IMR-90 (cell line): Measurements from ENCODE around the gene VPS8. TPM values are rescaled to one million over a fixed set of nuclear protein-coding genes. Genes with fewer than 3 reads are reported as not detected.

Experiments used
- ATAC-seq: fragments of 200-7000 bp; cut with Tn5 transposase; 2 replicates; pipeline ENCODE4 v1.9.1; 2020; ENCODE audit warnings: low read depth, mild to moderate bottlenecking, moderate library complexity
- BruUV-seq: library from RNA; stranded (reverse); fragments of 400-500 nt; replicated peaks from 2 replicates; lab custom pipeline; 2021; lab: Mats Ljungman, UMichigan
- CTCF ChIA-PET: fragments of 300-600 bp; formaldehyde crosslinking; extraction: SDS; loops from one replicate; lab custom pipeline; 2021; ENCODE audit warnings: antibody characterized with exemption; lab: Yijun Ruan, JAX
- POLR2A ChIA-PET: fragments of 300-600 bp; sonication (Branson Sonifier 250); formaldehyde crosslinking; loops from one replicate; lab custom pipeline; 2022; ENCODE audit warnings: antibody characterized with exemption; ENCODE audit not compliant: unreplicated experiment; lab: Charles Lee
- DNase-seq: peaks from one replicate; pipeline ENCODE4 v3.0.0; 2013
- H2AFZ ChIP-seq: replicated peaks from 2 replicates; pipeline ENCODE3; 2013; ENCODE audit warnings: low read length, mild to moderate bottlenecking; ENCODE audit not compliant: poor library complexity
- H2AK5ac ChIP-seq: 2 replicates; pipeline ENCODE4 v1.6.1; 2013; ENCODE audit warnings: low read depth, low read length, inconsistent platforms
- H2AK9ac ChIP-seq: replicated peaks from 2 replicates; pipeline ENCODE3; 2013; ENCODE audit warnings: mild to moderate bottlenecking, low read depth, low read length, moderate library complexity; ENCODE audit not compliant: poor library complexity
- H2BK120ac ChIP-seq: 2 replicates; pipeline ENCODE4 v1.6.1; 2013; ENCODE audit warnings: low read depth, low read length, inconsistent platforms
- H2BK15ac ChIP-seq: 3 replicates; pipeline ENCODE4 v1.6.1; 2013; ENCODE audit warnings: low read depth, low read length, inconsistent platforms
- H2BK20ac ChIP-seq: 2 replicates; pipeline ENCODE4 v1.6.1; 2013; ENCODE audit warnings: low read depth, mild to moderate bottlenecking, inconsistent platforms, low read length, moderate library complexity
- H2BK5ac ChIP-seq: 2 replicates; pipeline ENCODE4 v1.6.1; 2013; ENCODE audit warnings: mild to moderate bottlenecking, low read depth, low read length, inconsistent platforms; ENCODE audit not compliant: poor library complexity, severe bottlenecking
- H3K14ac ChIP-seq: replicated peaks from 2 replicates; pipeline ENCODE4 v1.6.1; 2013; ENCODE audit warnings: low read depth, low read length, inconsistent platforms
- H3K18ac ChIP-seq: 2 replicates; pipeline ENCODE4 v1.6.1; 2013; ENCODE audit warnings: low read depth, low read length, control low read depth
- H3K23ac ChIP-seq: 2 replicates; pipeline ENCODE4 v1.6.1; 2013; ENCODE audit warnings: low read depth, low read length, inconsistent platforms
- H3K27ac ChIP-seq: 2 replicates; pipeline ENCODE4 v1.5.1; 2013; ENCODE audit warnings: mild to moderate bottlenecking, control low read depth, low read length; ENCODE audit not compliant: insufficient read depth
- H3K27me3 ChIP-seq: 2 replicates; pipeline ENCODE4 v1.6.1; 2013; ENCODE audit warnings: low read length; ENCODE audit not compliant: control insufficient read depth, insufficient read depth
- H3K36me3 ChIP-seq: 2 replicates; pipeline ENCODE4 v1.6.1; 2013; ENCODE audit warnings: low read length, mixed read lengths; ENCODE audit not compliant: control insufficient read depth, insufficient read depth
- H3K4ac ChIP-seq: 2 replicates; pipeline ENCODE4 v1.6.1; 2013; ENCODE audit warnings: low read depth, low read length, inconsistent platforms
- H3K4me1 ChIP-seq: 2 replicates; pipeline ENCODE4 v1.6.1; 2013; ENCODE audit warnings: low read length, mixed read lengths; ENCODE audit not compliant: control insufficient read depth, insufficient read depth
- H3K4me2 ChIP-seq: 2 replicates; pipeline ENCODE4 v1.6.1; 2013; ENCODE audit warnings: low read depth, mild to moderate bottlenecking, control low read depth, low read length, moderate library complexity
- H3K4me3 ChIP-seq: 2 replicates; pipeline ENCODE4 v1.5.1; 2013; ENCODE audit warnings: low read depth, mild to moderate bottlenecking, control low read depth, low read length, moderate library complexity; ENCODE audit not compliant: insufficient read depth
- H3K56ac ChIP-seq: 2 replicates; pipeline ENCODE4 v1.6.1; 2013; ENCODE audit warnings: low read length, inconsistent platforms; ENCODE audit not compliant: insufficient read depth; ENCODE audit errors: extremely low read depth
- H3K79me1 ChIP-seq, 2 experiments: 2 replicates each; pipeline ENCODE4 v1.6.1; 2013; ENCODE audit warnings: low read length in 2 of 2, inconsistent platforms in 1 of 2, low read depth in 1 of 2
- H3K9ac ChIP-seq: 2 replicates; pipeline ENCODE4 v1.6.1; 2013; ENCODE audit warnings: low read depth, low read length, control low read depth
- H3K9me1 ChIP-seq: 2 replicates; pipeline ENCODE4 v1.6.1; 2013; ENCODE audit warnings: low read length, inconsistent platforms; ENCODE audit not compliant: insufficient read depth
- H3K9me3 ChIP-seq: 2 replicates; pipeline ENCODE4 v1.6.1; 2013; ENCODE audit warnings: low read length; ENCODE audit not compliant: control insufficient read depth, insufficient read depth
- H4K20me1 ChIP-seq: 2 replicates; pipeline ENCODE4 v1.6.1; 2013; ENCODE audit warnings: low read length, inconsistent platforms; ENCODE audit not compliant: insufficient read depth
- H4K5ac ChIP-seq: 2 replicates; pipeline ENCODE4 v1.6.1; 2013; ENCODE audit warnings: mild to moderate bottlenecking, low read depth, low read length, control low read depth
- H4K8ac ChIP-seq, 2 experiments: 2 replicates each; pipeline ENCODE4 v1.6.1; 2013; ENCODE audit warnings: low read depth in 2 of 2, low read length in 2 of 2, control low read depth in 1 of 2, inconsistent platforms in 1 of 2
- H4K91ac ChIP-seq: 2 replicates; pipeline ENCODE4 v1.6.1; 2013; ENCODE audit warnings: low read depth, low read length, inconsistent platforms; ENCODE audit not compliant: insufficient read depth
- BHLHE40 ChIP-seq: fragments of 150-350 bp; IDR thresholded peaks from 2 replicates; pipeline ENCODE4 v1.6.1; 2016; ENCODE audit warnings: mild to moderate bottlenecking, low read depth, low read length
- CEBPB ChIP-seq: IDR thresholded peaks from 2 replicates; pipeline ENCODE4 v1.6.1; 2012; ENCODE audit warnings: low read depth, low read length, improper control_type of control experiment
- CHD1 ChIP-seq: IDR thresholded peaks from 2 replicates; pipeline ENCODE4 v1.6.1; 2012; ENCODE audit warnings: low read depth, low read length, improper control_type of control experiment
- MAFK ChIP-seq: IDR thresholded peaks from 2 replicates; pipeline ENCODE4 v1.6.1; 2012; ENCODE audit warnings: low read depth, low read length, improper control_type of control experiment
- MXI1 ChIP-seq: IDR thresholded peaks from 2 replicates; pipeline ENCODE4 v1.6.1; 2012; ENCODE audit warnings: low read depth, mild to moderate bottlenecking, low read length, moderate library complexity, borderline replicate concordance
- NFE2L2 ChIP-seq: fragments of 150-350 bp; IDR thresholded peaks from 2 replicates; pipeline ENCODE4 v1.6.1; 2016; ENCODE audit warnings: low read depth, mild to moderate bottlenecking, low read length
- POLR2A ChIP-seq: IDR thresholded peaks from 2 replicates; pipeline ENCODE4 v1.6.1; 2012; ENCODE audit warnings: mild to moderate bottlenecking, low read depth, low read length
- RAD21 ChIP-seq: IDR thresholded peaks from 2 replicates; pipeline ENCODE4 v1.6.1; 2012; ENCODE audit warnings: low read length, improper control_type of control experiment
- RCOR1 ChIP-seq: IDR thresholded peaks from 2 replicates; pipeline ENCODE4 v1.6.1; 2012; ENCODE audit warnings: mild to moderate bottlenecking, low read length, improper control_type of control experiment; ENCODE audit not compliant: insufficient replicate concordance
- RFX5 ChIP-seq: IDR thresholded peaks from 2 replicates; pipeline ENCODE4 v1.8.0; 2012; ENCODE audit warnings: low read depth, mild to moderate bottlenecking, low read length, moderate library complexity
- SMC3 ChIP-seq: fragments of 150-350 bp; IDR thresholded peaks from 2 replicates; pipeline ENCODE4 v1.6.1; 2016; ENCODE audit warnings: low read depth, mild to moderate bottlenecking, antibody characterized with exemption, low read length, moderate library complexity
- WGBS, 2 experiments: methylation state at CpG; one replicate each; pipeline versions ENCODE4 v1.1.5 to v1.1.7; 2013; ENCODE audit warnings: missing lambda C conversion rate in 2 of 2; ENCODE audit not compliant: insufficient read length in 1 of 2; ENCODE audit errors: extremely low coverage in 2 of 2; 5-methylcytosine and 5-hydroxymethylcytosine counted together
- dilution Hi-C: fragments of 300-500 bp; cut with HindIII; formaldehyde crosslinking; loops from one replicate; pipeline ENCODE4 v1.14.3; 2018; ENCODE audit warnings: low sequenced_read_pairs; ENCODE audit not compliant: unreplicated experiment
- in situ Hi-C: fragments of 300-500 bp; cut with MboI; formaldehyde crosslinking; loops from 3 replicates; pipeline ENCODE4 v1.14.3; 2019; ENCODE audit warnings: low sequenced_read_pairs, inconsistent platforms, mixed read lengths
- intact Hi-C: fragments of 100-400 bp; cut with micrococcal nuclease; formaldehyde crosslinking; loops from 2 replicates; pipeline ENCODE4 v1.10.0; 2022
- polyA plus RNA-seq, 3 experiments: library from polyadenylated mRNA; depleted of rRNA; stranded (reverse); fragments of >200 nt; gene quantifications; 2 replicates each; pipeline ENCODE4 v1.2.3, GENCODE V29; 2012; ENCODE audit warnings: low replicate concordance in 1 of 3
- total RNA-seq: library from RNA; depleted of rRNA; stranded (reverse); fragments of >200 nt; gene quantifications from 2 replicates; pipeline ENCODE4 v1.2.3, GENCODE V29; 2012
- TF ChIP-seq, protein P1 (sequence below): fragments of 150-350 bp; IDR thresholded peaks from 2 replicates; pipeline ENCODE4 v1.6.1; 2016; ENCODE audit warnings: low read depth, mild to moderate bottlenecking, low read length, moderate library complexity, borderline replicate concordance
- TF ChIP-seq, protein P2 (sequence below): fragments of 150-350 bp; IDR thresholded peaks from 2 replicates; pipeline ENCODE4 v1.6.1; 2017; ENCODE audit warnings: mild to moderate bottlenecking, antibody characterized with exemption, low read length, low read depth
- TF ChIP-seq, protein P3 (sequence below): conservative IDR thresholded peaks from 2 replicates; pipeline ENCODE4 v1.5.1; 2012; ENCODE audit warnings: mild to moderate bottlenecking, low read depth, low read length, improper control_type of control experiment

Gene VPS8
- total and polyA plus RNA-seq, 2 of the 4 experiments (the other 2 are of a cell fraction), result 14.0 to 56.1 TPM

DNA sequence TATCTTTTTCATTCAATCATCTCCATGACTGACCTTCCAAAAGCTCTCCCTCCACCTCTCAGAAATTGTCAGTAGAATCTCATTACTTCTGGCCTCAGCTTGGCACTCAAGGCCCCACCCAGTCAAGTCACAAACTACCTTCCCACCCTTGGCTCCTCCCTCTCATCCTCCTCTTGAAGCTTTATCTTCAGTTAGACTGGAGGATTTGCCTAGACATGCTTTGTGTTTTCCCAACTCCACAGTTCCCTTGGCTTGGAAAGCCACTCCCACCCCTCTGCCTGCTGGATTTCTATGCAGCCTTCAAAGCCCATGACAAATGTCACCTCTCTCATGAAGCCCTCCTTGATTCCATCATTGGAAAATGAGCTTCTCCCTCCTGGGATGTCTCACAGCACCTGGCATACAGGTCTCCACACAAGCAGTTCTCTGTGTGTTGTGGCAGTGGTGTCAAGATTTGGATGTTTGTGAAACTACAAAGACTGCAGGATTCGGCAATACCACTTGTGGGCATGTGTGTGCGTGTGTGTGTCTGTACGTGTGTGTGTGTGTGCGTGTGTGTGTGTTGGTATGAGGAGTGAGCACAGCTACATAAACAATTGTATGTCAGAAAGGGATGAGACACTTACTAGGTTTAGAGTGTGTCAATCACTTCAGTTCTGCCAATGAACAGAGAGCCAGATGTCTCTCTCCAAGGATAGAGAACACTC, 45.3 kb upstream of the VPS8 start:
- 50% methylated on average over 1 of the region's 4 CpGs; no CpG with 5 or more reads in 1 of the 2 experiments for WGBS, 2 experiments
- dilution Hi-C loops, result no loop called here
- Histone ChIP-seq H3K23ac (peak overlapping the region; percentile 2; the same call in 1 of the 2 replicates), H2BK20ac (peak overlapping the region; percentile 75; the same call in 1 of the 2 replicates), H3K9ac (no peak overlapping the region), H3K9me3 (no peaks in the 10 kb centered on the region), H4K91ac (peak overlapping the region; percentile 26; the same call in 1 of the 2 replicates), H3K56ac (no peak overlapping the region), H4K8ac (peak overlapping the region in 1 of 2 experiments; percentile 71; a peak in 3 of 4 replicates), H3K4me1 (peaks cover 28% of the 10 kb centered on the region), H3K18ac (peak overlapping the region; percentile 46), H2AFZ (peak overlapping the region; percentile 16), H3K14ac (peak overlapping the region; percentile 10), H3K9me1 (peaks cover 14% of the 10 kb centered on the region), H3K4me3 (no peak overlapping the region), H3K4me2 (no peak overlapping the region), H2AK5ac (peak overlapping the region; percentile 46; the same call in 1 of the 2 replicates), H3K36me3 (no peaks in the 10 kb centered on the region), H3K79me1 (no peaks in the 10 kb centered on the region), H2BK15ac (peak overlapping the region; percentile 64; the same call in 2 of the 3 replicates), H3K4ac (peak overlapping the region; percentile 47), H4K20me1 (no peaks in the 10 kb centered on the region), H3K27me3 (no peaks in the 10 kb centered on the region), H2AK9ac (peak overlapping the region; percentile 18), H2BK120ac (peak overlapping the region; percentile 59), H2BK5ac (peak overlapping the region; percentile 14), H4K5ac (peak overlapping the region; percentile 11; the same call in 1 of the 2 replicates), H3K27ac (peak overlapping the region; percentile 6; the same call in 1 of the 2 replicates)
- BruUV-seq, result no TSS peak
- ChIA-PET POLR2A (no interaction called here), CTCF (interaction anchor here (1.8 kb wide), 1 partner anchor 205 kb away, joined by 6 read pairs; the partner anchor contains the start of gene EPHB3)
- DNase-seq (peak; percentile 76), ATAC-seq (peak; percentile 47)
- intact Hi-C loops, result no loop called here
- in situ Hi-C loops, result no loop called here
- TF ChIP-seq, protein P1, sequence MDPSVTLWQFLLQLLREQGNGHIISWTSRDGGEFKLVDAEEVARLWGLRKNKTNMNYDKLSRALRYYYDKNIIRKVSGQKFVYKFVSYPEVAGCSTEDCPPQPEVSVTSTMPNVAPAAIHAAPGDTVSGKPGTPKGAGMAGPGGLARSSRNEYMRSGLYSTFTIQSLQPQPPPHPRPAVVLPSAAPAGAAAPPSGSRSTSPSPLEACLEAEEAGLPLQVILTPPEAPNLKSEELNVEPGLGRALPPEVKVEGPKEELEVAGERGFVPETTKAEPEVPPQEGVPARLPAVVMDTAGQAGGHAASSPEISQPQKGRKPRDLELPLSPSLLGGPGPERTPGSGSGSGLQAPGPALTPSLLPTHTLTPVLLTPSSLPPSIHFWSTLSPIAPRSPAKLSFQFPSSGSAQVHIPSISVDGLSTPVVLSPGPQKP, result no peak
- TF ChIP-seq, protein P2, sequence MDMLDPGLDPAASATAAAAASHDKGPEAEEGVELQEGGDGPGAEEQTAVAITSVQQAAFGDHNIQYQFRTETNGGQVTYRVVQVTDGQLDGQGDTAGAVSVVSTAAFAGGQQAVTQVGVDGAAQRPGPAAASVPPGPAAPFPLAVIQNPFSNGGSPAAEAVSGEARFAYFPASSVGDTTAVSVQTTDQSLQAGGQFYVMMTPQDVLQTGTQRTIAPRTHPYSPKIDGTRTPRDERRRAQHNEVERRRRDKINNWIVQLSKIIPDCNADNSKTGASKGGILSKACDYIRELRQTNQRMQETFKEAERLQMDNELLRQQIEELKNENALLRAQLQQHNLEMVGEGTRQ, result no peak
- TF ChIP-seq, protein P3, sequence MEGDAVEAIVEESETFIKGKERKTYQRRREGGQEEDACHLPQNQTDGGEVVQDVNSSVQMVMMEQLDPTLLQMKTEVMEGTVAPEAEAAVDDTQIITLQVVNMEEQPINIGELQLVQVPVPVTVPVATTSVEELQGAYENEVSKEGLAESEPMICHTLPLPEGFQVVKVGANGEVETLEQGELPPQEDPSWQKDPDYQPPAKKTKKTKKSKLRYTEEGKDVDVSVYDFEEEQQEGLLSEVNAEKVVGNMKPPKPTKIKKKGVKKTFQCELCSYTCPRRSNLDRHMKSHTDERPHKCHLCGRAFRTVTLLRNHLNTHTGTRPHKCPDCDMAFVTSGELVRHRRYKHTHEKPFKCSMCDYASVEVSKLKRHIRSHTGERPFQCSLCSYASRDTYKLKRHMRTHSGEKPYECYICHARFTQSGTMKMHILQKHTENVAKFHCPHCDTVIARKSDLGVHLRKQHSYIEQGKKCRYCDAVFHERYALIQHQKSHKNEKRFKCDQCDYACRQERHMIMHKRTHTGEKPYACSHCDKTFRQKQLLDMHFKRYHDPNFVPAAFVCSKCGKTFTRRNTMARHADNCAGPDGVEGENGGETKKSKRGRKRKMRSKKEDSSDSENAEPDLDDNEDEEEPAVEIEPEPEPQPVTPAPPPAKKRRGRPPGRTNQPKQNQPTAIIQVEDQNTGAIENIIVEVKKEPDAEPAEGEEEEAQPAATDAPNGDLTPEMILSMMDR, result no peak
- no peak for TF ChIP-seq BHLHE40
- no peak for TF ChIP-seq MXI1
- no peak for TF ChIP-seq NFE2L2
- TF ChIP-seq RCOR1, result no peak
- no peak for TF ChIP-seq SMC3
- TF ChIP-seq MAFK, result no peak
- TF ChIP-seq CHD1, result no peak
- no peak for TF ChIP-seq CEBPB
- TF ChIP-seq RAD21, result no peak
- TF ChIP-seq RFX5, result no peak
- no peak for TF ChIP-seq POLR2A
